NT2/D1 (cell line): ENCODE measurements around the gene DYRK1B.

Source experiments
- YY1 ChIP-seq: IDR thresholded peaks from 2 replicates; pipeline ENCODE4 v1.6.1; 2011; ENCODE audit not compliant: insufficient read length, insufficient read depth
- ZNF274 ChIP-seq: IDR thresholded peaks from 2 replicates; pipeline ENCODE4 v1.6.1; 2011; ENCODE audit warnings: mild to moderate bottlenecking, low read depth, low read length

DNA sequence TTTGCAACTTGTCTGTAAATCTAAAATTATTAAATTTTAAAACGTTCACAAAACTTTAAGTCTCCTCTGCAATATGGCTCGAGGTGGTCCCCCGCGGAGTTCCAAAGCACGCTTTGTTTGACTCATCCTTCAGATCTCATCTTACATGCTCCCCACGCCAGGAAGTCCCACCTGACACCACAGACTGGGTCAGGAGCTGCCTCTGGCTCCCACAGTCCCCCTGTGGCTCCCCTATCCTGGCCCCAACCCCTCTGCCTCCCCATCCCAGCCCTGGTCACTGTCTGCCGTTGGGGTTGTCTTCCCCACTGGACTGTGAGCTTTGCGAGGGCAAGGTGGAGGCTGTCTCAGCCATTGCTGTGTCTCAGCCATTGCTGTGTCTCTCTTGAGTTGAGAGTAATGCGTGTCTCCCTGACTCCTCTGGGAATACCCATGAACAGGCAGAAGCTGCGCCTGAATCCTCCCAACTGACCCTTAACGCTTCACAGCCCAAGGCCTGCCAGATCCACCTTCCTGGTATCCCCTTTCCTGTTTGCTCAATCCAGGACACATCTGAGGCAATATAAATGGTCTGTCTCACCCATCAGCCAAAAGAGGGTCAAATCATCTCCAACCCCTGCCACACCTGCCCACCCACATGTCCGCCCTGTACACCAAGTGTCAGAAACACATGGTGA is 15.9 kb downstream of the DYRK1B start:
- TF ChIP-seq ZNF274 (no peak), YY1 (no peak)
